Stimulated activated CD4-positive, alpha-beta T cell treated with anti-CD3 and anti-CD28 coated beads, Interleukin-4, amount 100 ng/mL, for 48 hours (primary cell): ENCODE results near the gene ADGRL3.
"Not testable (repeated sequence)": the region's sequence is repeated elsewhere in the genome, so short reads cannot be mapped to it uniquely, and the experiment has no call there.

Experiments
- DNase-seq, 2 donors: peaks; one replicate each; pipeline ENCODE4 v3.0.0-alpha.2; 2020; ENCODE audit warnings: low read depth in 2 of 2

The ADGRL3 gene

DNA sequence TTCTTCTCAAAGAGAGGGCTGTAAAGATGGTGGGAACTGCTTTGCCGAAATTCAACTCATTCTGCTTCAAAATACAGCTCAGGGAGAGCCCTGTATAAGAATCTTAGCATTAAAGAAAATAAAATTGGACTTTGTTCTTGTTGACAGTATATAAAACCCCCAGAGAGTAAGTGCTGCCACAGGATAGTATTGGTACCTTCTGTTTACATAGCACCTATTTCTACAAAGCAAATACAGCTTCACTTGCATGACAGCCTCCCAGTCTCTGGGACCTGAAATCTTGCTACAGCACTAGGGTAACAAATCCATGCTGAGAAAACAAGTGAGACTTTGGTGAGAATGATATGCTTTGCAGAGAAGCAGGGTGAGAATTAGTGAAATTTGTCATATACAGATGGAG, 428.6 kb downstream of the ADGRL3 start:
- DNase-seq, result no peak

- no peak for DNase-seq
Measured at GRCh38 chr4:61630548-61630947, 430.4 kb downstream of the ADGRL3 start.

GRCh38 chr4:61638591-61638990, 438.5 kb downstream of the ADGRL3 start:
- DNase-seq, result no peak

GRCh38 chr4:61646746-61647350, 446.7 kb downstream of the ADGRL3 start:
- DNase-seq, result not testable (repeated sequence)

- DNase-seq, result no peak
Measured at GRCh38 chr4:61648264-61648663, 448.1 kb downstream of the ADGRL3 start.

- no peak for DNase-seq
Measured at GRCh38 chr4:61657016-61657415, 456.9 kb downstream of the ADGRL3 start.

- no peak for DNase-seq
Measured at GRCh38 chr4:61661960-61662359, 461.8 kb downstream of the ADGRL3 start.

- no peak for DNase-seq
Measured at GRCh38 chr4:61662362-61662761, 462.2 kb downstream of the ADGRL3 start.

DNA sequence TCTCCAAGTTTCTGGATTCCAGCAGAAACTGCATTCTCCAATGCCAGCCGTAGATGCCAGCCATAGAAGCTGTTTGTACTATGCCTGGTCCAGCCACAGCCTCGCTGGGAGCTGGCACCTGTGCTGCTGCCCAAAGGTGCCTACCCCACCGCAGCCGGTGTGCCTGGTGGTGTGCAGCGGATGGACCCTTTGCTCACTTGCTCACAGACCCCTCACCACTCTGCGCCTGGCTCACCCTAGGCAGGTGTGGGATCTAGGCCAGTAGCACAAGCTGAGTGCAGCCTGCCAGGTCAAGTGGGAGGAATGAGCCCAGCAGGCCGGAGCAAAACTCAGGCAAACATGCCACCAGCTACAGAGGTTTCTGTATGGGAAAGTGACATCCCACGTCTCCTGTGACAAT, 463.2 kb downstream of the ADGRL3 start:
- DNase-seq, result no peak

DNA sequence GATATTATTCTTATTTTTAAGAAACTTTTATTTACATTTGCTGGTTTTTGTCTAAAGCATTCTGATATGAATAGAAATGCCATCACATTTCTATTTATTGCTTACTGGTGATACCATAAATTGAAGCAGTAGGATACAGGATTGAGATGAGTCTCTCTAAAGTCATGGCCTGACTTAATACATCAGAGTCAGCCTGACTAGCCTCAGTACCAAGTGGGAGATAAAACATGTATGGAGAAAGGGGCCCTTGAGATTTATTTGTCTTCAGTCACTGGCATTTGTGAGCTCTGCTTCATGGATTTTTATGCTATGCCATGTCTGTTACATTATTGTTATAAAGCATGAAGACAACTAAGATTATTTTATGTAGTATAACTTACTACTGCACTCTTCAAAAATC, 465.5 kb downstream of the ADGRL3 start:
- no peak for DNase-seq

DNA sequence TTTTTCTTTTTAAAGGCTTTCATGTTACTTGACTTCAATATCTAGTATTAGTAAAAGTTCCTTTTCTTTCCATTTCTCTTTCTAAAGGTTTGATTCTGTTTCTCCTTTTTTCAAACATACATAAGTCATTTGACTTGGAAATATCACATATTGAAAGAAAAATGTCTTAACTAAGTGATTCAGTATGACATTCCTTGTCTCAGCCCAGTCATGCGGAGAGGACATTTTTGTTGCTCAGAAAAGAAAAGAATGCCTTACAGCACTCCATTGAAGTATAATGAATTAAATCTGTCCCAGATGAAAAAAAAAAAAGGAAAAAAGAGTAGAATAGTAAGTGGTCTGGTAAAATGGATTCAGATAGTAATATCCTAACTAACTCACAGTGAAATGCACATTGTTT, 466.1 kb downstream of the ADGRL3 start:
- DNase-seq, result no peak

- DNase-seq, result no peak
Measured at GRCh38 chr4:61671599-61671998, 471.5 kb downstream of the ADGRL3 start.

- no peak for DNase-seq
Measured at GRCh38 chr4:61675464-61675863, 475.3 kb downstream of the ADGRL3 start.

DNA sequence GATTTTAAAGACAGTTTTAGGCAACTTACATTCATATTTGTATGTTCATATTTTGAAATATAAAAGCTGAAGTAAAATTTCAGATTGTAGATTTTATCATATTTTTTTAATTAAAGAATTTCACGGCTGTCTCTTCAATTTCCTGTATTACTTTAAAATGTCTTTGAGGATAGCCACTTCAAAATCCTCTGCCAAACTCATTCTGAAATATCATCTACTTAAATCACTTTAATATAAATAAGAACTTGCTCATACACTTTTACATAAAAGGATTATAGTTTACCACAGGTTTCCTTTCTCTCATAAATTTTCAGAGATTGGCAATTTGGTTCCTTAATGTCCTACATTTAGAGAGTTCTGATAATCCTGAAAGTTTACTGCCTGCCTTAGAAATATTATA, 478.2 kb downstream of the ADGRL3 start:
- no peak for DNase-seq

DNA sequence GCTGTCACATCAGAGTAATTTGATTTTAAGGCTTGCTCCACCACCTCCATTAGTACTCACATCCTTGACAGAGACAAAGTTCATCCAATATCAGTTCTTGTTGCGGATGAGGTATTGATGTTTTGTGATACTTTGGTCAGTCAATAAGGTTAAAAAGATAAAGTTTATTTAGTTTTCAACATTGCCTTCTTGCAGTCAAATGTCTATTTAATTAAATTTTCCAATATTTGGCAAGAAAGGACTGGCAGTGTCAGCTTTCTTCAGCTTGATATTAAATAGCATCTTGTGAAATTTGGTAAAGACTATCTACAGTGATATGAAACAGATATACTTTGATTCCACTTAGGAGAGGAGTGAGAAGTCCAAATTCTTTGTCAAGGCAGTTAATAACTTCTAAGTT, 493.4 kb downstream of the ADGRL3 start:
- DNase-seq, result no peak

DNA sequence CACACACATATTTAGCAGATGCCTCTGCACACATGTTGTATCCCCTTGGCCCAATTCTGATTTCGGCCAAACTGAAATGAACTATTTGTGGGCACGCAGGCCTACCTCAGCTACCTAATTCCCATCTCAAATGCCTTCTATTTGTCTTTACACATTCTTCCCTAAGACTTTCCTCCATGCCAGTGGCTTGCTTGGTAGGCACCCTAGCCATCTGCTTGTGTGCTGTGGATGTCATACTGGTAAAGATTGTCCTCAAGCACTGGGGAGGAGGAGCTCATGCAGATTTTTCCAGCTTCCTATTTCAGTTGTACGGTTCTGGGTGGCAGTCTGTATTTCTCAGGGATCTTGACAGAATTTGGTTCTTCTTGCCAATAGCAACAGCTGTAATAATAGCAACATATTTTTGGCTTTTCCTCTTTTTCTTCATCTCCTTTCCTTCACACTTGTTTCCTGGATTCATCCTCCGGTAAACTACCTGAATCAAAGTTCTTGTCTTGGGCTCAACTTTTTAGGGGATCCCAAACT, 514.3 kb downstream of the ADGRL3 start:
- DNase-seq, result no peak

GRCh38 chr4:61716426-61716825, 516.3 kb downstream of the ADGRL3 start:
- no peak for DNase-seq

- no peak for DNase-seq
Measured at GRCh38 chr4:61723492-61723891, 523.4 kb downstream of the ADGRL3 start.

- no peak for DNase-seq
Measured at GRCh38 chr4:61727286-61727685, 527.2 kb downstream of the ADGRL3 start.

GRCh38 chr4:61734409-61734808, 534.3 kb downstream of the ADGRL3 start:
- DNase-seq, result no peak

DNA sequence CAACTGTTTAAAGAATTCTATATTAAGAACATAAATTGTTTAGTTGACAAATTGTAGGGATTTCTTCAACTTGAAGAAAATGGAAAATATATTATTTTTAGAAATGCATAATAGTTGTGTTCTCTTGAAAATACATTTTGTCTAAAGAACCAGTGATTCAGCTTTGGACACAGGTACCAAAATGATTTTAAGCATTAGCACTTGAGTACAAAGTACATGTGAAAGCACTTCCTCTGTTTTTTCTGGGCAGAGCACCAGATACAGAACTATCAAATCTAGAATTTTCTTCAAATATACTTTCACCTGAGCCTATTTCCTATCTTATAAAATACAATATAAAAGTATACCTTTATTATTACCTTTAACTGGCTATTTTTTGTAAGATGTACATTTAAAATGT, 539.8 kb downstream of the ADGRL3 start:
- no peak for DNase-seq

GRCh38 chr4:61740886-61741285, 540.8 kb downstream of the ADGRL3 start:
- DNase-seq, result no peak

DNA sequence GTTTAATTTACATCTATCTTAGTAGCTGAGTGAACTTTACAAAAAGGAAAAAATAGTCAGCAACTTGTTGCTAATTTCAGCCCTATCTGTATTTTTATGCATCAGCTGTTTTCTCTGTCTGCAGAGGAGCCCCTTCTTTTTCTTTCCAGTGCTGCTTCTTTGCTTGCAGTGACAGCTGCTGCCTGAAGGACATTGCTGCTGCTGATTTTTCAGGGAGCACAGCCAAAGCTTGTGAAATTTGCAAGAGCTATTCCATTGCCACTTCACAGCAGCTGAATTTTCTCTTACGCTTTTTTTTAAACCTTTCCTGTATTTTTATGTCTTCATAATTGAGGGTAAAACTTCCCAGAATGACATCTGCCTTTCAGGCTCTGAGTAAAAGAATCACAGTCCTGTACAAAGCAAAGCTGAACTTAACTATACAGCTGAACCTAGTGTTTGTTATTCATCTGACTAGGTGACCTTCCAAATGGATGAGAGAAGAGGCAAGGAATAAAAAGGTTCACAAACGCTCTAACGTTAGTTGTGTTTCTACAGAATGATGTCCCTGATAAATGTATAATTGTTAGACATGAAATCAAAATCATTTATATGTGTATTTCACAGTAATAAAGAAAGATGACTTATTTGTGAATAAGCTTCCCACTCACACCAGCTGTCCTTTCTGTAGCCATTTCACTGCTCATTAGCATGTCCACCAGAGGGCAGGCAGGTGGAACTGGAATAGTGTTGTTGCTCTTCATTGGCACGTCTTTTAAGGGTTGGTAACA, 541.4 kb downstream of the ADGRL3 start:
- no peak for DNase-seq
